ENCODE data around the gene CRISPLD2.
"Not testable (repeated sequence)": the region's sequence is repeated elsewhere in the genome, so short reads cannot be mapped to it uniquely, and the experiment has no call there.

CRISPLD2 gene

DNA sequence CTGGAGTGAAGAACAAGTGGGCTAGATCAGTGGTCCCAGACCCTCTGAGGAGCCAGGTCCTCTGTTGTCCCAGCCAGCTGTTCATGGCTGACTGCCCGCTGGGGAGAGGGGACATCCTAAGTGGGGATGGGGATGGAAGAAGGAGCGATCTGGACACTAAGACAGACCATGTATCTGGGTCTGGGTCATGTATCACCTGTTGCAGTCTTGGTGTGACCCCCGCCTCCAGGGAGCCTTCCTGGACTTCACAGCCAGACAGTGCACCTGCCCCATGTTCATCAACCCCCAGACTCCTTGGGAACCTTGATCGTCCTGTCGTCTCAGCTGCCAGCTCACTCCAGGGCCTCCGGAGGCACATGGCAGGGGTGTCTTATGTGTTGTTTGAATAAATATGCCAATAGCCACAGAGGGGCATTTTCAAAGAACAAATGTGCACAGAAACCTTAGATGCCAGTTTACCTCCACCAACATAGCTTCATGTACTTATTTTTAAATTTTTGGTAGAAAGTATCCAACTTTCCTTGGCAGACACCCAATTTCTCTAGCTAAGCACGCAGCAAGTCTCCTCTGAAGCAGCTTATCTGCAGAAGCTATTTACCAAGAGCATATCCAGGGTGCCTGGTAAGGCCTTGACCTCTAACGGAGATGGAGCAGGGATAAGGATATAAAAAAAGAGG, 43.2 kb downstream of the CRISPLD2 start:
- DNase-seq: no peak

DNA sequence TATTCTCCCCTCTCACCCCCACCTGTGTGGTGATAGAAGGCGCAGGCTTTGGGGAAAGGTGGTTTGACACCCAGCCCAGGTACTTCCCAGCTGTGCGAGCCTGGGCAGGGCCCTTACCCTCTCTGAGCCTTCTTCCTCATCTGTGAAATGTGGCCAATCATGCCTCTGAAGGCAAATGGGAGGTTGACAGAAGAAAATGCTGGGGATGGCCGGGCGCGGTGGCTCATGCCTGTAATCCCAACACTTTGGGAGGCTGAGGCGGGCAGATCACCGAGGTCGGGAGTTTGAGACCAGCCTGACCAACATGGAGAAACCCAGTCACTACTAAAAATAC, 43.7 kb downstream of the CRISPLD2 start:
- no peak for DNase-seq

DNA sequence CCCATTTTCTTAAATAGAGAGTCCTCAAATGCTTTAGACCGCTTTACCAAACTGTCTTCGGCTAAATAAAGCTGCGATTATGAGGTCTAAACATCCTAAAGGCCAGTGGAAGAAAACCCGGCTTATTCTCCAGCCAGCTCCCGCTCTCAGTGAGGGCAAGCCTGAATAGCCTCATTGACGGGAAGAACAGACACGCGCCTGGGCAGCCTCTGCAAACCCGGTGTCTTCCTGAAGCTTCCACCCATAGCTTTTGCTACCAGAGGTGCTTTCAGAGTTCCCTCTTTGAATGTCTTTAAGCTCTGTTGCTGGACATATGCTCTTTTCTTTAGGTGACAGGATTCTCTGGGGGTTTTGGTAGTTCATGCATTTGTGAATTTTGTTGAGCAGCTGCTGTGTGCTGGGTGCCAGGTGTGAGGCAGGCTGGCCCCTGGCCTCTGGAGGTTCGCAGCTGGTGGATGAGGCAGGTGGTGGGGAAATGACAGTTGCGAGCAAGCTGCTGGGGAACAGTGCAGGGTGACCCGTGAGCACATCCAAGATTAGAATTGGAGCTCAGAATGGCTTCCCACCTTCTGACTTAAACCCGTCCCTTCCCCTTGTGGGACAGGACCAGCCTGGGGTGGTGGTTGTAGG, 44.7 kb downstream of the CRISPLD2 start:
- DNase-seq: peak; percentile 90

DNA sequence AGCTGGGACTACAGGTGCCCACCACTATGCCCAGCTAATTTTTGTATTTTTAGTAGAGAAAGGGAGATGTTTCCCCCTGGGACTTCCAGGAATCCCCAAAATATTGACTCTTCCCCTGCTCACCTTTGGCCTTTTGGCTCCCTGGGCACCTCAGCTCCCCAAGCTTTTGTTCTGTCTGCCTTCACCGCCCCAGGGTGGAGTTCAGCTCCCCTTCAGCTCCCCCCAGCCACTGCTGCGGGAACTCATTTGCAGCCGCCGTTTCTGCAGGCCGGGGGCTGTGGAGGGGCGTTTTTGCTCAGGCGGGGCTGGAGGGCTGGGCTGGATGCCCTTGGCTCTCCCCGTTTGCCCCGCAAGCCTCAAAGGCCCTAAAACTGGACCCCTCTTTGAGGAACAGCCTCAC, 47.9 kb downstream of the CRISPLD2 start:
- DNase-seq: no peak

DNA sequence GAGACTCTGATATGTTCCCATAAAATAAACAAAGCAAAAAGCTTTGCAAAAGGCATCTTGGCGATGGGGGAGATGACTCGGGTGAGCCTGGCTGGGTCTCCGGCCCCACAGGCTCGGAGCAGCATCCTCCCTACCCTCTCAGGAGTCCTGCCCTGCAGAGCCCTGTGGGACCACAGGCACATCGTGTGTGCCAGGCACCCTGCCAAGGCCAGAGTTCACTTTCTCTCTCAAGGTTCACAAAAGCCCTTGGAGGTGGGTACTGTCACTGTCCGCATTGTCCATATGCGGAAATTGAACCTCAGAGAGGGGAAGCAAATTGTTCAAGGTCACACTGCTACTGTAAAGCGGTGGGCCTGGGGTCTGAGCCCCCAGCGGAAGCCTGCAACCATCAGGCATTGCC, 48.5 kb downstream of the CRISPLD2 start:
- DNase-seq: no peak

DNA sequence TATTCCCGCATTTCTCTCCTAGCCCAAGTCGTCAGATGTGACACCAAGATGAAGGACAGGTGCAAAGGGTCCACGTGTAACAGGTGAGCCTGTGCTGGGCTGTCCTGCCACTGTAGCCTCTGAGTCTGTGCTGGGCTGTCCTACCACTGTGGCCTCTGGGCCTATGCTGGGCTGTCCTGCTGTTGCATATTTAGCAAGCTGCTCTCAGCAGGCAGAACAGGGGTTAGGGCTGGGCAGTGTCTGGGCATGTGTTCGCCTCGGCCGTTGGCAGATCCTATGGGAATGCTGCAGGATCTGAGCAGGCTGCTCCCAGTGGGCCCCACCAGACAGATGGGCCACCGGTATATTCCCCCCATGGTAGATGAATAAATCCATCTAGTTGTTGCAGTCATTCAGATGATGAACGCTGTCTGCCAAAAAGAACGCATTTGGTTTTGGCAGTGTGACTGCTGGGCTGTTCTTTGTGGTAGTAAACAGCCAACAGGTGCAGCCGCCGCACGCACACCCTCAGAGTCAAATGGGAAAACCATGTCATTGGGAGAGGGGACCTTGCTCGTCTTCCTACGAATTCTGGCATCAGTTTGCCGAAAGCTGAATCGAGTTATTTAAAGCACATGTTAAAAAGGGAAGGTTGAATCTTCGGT, 49.2 kb downstream of the CRISPLD2 start:
- peak; percentile 96 for DNase-seq

DNA sequence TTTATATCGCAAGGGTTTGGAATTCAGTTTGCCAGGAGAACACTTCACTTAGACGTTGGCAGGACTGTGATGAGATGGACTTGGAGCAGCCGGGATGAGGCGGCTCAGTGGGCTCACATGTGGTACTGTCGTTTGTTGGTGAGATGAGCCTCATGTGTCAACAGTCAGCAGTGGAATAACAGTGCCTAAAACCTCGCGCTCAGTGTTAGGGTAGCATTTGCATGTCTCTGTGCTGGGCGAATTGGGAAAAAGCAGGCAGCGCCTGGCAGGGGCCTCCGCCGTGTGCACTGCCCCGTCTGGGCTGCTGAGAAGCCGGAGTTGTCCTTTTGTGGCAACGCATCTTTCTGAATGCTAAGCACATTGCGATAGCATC, 49.7 kb downstream of the CRISPLD2 start:
- DNase-seq: no peak

DNA sequence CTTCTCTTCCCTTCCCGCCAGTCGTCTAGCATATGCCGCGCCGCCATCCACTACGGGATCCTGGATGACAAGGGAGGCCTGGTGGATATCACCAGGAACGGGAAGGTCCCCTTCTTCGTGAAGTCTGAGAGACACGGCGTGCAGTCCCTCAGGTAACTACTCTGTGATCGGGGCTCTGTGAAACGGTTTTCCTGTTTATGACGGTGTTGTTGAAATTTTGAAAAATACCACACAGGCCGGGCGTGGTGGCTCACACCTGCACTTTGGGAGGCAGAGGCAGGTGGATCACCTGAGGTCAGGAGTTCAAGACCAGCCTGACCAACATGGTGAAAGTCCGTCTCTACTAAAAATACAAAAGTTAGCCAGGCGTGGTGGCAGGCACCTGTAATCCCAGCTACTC, 53.2 kb downstream of the CRISPLD2 start:
- not testable (repeated sequence) for DNase-seq

DNA sequence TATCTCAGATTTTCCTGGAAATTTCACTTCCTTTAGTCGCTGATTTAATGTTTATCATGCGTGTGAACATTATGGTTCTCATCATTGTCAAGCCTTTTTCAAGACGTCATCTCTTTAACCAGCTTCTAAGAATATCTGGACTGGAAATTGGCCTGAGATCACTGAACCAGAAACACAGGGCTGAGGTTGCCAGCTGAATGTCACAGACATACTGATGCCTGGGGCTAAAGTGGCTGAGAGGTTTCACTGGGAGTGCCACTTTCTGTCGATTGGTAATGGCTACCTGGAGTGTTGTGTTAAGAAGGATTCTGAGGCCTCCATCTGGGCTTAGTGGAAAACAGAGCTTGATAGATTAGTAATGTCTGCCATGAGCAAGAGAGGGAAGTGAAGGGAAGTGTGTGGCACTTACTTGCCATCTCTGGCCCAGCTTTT, 54.2 kb downstream of the CRISPLD2 start:
- no peak for DNase-seq

DNA sequence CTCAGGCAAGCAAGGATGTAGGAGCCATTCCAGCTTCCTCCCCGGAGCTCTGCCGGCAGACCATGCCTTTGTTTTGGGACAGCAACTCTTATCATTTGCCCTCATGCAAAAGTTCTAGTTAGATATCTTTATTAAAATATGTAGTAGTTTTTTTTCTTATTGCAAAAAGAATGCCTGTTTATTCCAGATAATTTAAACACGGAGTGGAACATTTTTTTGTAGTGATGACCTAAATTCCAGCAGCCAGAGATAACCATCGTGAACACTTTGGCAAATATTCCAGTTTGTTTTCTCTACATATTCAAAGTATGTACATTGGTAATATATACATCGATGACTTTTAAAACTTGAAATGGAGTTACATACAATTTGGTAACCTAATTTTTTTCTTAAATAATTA, 54.8 kb downstream of the CRISPLD2 start:
- no peak for DNase-seq

DNA sequence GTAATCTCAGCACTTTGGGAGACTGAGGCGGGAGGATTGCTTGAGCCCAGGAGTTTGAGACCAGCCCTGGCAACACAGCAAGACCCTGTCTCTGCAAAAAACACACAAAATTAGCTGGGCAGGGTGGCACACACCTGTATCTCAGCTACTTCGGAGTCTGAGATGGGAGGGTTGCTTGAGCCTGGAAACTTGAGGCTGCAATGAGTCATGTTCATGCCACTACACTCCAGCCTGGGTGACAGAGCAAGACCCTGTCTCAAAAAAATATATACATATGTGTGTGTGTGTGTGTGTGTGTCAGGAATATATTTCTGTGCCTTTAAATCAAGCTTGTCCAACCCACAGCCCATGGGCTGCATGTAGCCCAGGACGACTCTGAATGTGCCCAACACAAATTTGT, 55.2 kb downstream of the CRISPLD2 start:
- no peak for DNase-seq

DNA sequence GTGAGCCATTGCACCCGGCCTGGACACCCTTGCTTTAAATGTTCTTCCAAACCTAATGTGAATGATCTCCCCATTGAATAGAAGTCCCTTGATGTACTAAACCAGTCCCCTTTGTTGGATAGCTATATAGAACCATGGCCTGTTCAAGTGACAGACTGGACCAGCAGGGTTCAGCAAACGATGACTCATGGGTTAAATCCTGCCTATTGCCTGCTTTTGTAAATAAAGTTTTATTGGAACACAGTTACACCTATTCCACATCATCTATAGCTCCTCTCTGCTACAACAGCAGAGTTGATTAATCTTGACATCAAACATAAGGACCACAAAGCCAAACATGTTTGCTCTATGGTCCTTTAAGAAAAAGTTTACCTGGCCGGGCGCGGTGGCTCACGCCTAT, 56.1 kb downstream of the CRISPLD2 start:
- no peak for DNase-seq

DNA sequence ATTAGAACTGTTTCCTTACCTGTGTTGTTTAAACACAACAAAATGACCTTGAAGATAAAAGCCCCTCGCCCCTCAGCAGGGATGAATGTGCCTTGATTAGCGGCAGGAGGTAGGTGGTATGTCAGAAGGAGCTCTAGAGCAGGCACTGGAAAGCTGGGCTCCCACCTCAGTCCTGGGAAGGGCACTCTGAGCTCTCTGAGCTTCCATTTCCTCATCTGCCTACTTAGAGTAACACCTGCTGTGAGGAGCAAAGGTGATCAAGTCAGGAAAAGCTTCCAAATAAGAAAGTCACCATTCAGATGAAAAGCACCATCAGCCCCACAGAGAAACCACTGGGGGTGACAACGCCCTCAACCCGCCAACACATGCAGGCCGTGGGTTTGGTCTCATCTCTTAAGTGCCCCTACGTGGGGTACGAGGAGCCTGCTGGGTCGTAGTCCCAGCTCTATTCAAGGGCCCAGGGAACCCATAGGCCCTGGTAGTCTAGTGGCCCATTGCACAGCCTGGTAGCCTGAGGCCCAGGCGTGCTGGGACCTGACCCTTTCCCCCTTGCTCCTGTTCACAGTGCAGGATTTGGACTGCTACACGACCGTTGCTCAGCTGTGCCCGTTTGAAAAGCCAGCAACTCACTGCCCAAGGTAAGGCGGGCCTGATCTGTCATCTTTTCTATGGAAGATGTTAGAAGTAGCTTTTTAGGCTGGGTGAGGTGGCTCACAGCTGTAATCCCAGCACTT, 57.3 kb downstream of the CRISPLD2 start:
- DNase-seq: no peak

DNA sequence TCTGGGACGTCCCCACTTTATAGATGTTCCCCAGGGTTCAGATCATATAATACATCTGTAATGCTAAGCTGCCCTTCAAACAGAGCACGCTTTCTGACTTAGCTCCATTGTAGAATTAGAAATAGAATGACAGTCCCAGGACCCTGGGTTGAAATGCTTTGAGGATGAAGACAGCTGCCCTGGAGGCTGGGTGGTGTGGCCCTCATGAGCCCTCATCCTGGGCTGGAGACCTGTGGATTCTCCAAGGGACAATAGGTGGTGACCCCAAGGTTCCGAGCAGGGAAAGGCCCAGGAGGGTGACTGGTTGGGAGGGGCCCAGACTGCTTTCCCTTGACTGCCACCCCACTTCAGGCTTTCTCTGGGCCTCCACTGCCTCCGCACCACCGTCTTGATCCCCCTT, 59.0 kb downstream of the CRISPLD2 start:
- no peak for DNase-seq

DNA sequence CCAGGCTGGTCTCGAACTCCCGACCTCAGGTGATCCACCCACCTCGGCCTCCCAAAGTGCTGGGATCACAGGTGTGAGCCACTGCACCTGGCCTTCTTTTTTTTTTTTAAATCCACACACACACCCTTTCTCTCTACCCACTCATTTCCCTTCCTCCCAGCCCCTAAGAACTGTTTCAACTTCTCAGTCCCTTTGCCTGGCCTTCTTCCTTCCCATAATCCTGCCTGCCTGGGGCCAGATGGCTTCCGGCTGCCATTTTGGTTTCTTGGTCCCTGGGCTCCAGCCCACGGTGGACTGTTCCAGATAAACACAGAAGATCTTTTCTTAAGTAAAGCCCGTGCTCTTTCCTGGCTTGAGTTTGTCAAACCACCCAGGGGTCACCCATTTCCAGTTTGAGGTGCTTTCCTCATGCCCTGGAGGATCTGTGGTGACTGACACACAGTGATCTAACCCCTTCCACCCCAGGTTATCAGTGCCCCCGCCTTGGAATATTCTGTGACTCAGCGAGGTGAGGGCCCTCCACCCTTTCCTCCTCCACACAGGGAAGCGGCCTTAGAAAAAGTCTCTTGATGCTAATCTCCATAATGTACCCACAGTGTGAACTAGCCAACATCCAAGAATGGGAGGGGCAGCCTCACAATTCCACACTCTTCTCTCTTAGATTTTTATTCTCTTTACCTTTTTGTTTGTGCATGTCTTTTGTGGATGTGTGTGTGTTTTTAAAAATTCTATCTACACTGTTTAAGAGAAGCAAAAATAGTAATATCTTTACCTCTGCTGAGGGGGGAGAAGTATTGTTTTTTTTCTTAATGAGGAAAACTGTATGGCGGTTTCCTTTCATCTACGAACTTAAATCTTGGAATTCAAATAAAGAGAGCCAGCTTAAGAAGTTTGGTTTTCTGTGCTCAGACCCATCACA, 60.0 kb downstream of the CRISPLD2 start:
- DNase-seq: no peak

DNA sequence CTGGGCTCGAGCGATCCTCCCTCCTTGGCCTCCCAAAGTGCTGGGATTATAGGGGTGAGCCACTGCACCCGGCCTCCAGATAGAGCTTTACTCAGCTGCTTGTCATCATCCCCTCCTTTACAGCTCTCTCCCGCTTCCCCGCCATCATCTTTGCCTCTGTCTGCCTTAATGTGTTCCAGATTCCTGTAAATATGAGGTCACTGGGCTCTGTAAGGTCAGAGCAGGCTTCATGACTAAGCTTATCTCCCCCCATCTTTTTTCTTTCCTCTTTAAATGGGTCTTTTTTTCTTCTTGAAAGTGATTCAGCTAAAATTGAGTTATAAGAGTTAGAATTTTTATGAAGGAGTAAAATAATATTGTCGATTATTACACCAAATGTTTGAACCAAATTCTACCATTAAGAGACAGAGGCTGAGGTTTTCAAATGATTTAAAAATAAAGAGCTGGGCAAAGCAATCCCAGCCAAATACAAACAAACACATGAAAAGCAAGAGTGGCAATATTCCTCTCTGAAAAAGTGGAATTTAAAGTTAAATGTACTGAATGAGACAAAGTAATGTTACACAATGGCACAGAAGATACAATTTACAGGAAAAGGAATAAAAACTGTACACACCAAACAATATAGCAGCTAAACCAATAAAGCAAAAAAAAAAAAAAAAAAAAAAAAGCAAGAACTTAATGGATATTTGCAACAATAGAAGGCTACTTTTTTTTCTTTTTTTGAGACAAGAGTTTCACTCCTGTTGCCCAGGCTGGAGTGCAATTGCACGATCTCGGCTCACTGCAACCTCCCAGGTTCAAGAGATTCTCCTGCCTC, 62.1 kb downstream of the CRISPLD2 start:
- no peak for DNase-seq

DNA sequence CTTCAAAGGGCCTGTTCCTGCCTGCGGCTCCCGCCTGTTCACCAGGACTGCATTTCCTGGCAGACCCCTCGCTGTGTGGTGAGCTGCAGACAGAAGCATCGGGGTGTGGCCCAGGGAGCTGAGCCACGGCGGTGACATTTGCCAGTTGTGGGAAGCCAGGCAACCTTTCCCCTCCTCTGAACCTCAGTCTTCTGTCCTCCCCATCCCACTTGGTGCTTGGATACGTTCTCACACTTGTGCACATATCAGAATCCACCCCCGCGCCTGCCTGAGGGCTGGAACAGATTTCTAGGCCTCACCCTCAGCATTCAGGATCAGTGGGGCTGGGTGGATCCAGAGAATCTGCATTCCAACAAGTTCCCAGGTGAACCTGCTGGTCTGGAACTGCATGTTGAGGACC, 63.5 kb downstream of the CRISPLD2 start:
- no peak for DNase-seq

DNA sequence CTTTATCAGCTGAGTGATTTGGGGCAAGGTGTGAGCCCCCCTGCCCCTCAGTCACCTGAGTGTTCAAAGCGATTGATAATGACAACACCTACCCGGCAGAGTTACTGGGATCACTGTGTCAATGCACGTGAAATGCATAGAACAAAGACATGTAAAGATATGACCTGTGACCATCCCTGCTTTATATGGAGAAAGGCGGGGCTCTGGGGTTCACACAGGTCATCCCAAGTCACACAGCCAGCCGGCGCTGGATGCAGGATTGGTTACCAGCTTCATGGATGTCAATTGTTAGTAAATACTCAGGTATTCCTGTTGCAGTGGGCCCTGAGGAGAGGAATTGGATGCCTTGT, 64.4 kb downstream of the CRISPLD2 start:
- DNase-seq: no peak

DNA sequence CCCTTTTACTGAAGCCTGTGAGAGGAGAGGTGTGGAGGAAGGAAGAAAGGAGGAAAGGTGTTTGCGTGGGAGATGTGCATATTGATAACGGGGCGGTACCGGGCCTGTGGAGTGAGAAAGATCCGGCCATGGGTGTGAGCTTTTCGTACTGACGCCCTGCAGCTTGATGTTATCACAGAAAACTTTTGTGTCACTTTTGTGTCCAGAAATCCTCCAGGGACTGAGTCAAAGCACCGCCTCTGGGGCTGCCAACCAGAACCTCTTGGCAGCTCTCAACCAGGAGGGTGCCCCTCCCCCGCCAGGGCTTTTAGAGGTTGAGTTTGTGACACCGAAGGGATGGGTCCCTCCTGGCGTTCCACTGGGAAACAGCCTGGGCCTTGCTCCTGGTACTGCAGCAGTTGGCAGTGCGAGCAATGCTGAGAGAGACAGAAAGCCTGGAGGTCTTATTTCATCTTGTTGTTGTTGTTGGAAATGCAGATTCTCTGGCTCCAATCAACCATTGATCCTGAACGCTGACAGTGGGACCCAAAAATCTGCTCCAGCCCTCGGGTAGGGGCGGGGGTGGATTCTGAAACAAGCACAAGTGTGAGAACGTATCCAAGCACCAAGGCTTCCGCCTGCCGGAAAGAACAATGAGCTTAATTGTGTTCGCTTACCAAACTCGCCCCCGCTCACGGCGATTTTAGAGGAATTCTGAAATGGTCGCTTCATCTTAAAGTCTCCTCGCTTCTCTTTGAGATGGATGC, 65.0 kb downstream of the CRISPLD2 start:
- no peak for DNase-seq

DNA sequence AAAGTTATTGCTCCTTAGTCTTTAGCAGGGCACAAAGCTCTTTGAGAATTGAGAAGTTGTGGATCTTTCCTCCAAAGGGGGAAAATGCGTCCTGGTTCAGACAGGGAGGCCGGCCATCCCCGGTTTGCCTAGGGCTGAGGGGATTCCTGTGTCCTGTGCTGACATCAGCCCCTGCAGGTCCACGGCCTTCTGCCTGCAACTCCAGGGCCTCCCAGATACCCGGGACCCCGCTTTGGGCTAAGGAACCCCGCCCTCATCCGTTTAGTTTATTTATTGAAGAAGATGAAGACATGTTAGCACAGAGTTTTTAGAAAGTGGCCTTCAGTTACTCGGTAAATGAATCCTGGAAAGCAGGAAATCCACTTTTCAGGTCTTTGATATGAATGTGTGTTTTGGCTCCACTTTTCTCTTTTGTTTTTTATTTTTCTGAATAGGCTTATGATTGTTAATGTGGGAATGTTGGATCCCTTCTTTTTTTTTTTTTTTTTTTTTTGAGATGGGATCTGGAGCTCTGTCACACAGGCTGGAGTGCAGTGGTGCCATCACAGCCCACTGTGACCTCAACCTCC, 65.6 kb downstream of the CRISPLD2 start:
- no peak for DNase-seq

DNA sequence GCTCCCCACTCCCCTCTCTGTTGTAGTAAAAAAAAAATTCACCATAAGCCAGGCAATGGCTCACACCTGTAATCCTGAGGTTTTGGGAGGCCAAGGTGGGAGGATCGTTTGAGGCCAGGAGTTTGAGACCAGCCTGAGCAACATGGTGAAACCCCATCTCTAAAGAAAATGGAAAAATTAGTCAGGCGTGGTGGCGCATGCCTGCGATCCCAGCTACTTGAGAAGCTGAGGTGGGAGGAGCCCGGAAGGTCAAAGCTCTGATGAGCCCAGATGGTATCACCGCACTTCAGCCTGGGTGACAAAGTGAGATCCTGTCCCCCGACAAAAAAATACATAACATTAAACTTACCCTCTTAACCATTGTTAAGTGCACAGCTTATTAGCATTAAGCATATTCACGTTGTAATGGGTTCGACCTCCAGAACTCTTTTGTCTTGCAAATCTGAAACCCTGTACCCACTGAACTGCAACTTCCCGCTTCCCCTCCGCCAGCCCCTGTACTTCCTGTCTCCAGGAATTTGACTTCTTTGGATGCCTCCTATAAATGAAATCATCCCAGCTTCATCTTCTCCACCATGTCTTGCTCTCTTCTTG, 66.8 kb downstream of the CRISPLD2 start:
- no peak for DNase-seq

Data from NCI-H2171 treated with DMSO at 0.1 percent for 48 hours (cell line).